Omental fat pad (tissue), 4 donors: ENCODE data around the gene HERC3. TPM values are rescaled to one million over a fixed set of nuclear protein-coding genes. Genes with fewer than 3 reads are reported as not detected.

Experiments used
- ATAC-seq: fragments of 150-250 bp; one replicate; pipeline ENCODE4 v1.9.1; 2016; ENCODE audit warnings: mild to moderate bottlenecking, moderate library complexity; ENCODE audit not compliant: low FRiP score
- DNase-seq: peaks from one replicate; pipeline ENCODE4 v3.0.0-alpha.2; 2019; ENCODE audit warnings: low spot score
- total RNA-seq, 4 donors: library from RNA; depleted of rRNA; stranded (reverse); fragments of >200 nt; gene quantifications; one replicate each; pipeline ENCODE4 v1.1.0, GENCODE V29; 2016
- TF ChIP-seq, protein P1 (sequence below), 3 donors: fragments of 450-650 bp; IDR thresholded peaks; one replicate each; pipeline ENCODE4 v1.5.1; 2016 to 2017; ENCODE audit warnings: antibody characterized with exemption in 3 of 3, mild to moderate bottlenecking in 3 of 3, moderate library complexity in 2 of 3

The HERC3 gene
- total RNA-seq, 4 donors from 2014 or later: 21.3 to 48.7 (median 33.6) TPM

DNA sequence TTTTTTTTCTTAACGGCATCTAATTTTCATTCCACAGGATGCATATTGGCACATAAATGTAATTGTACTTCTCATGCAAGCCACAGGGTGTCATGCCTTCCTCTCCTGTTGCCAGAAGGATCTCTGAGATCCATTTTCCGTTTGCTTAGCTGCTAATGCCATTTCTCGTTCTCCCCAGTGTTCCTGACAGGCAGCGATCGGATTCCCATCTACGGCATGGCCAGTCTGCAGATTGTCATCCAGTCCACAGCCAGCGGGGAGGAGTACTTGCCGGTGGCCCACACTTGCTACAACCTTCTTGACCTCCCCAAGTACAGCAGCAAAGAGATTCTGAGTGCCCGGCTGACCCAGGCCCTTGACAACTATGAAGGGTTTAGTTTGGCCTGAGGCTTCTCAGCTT is 114.3 kb downstream of the HERC3 start:
- TF ChIP-seq, protein P1, sequence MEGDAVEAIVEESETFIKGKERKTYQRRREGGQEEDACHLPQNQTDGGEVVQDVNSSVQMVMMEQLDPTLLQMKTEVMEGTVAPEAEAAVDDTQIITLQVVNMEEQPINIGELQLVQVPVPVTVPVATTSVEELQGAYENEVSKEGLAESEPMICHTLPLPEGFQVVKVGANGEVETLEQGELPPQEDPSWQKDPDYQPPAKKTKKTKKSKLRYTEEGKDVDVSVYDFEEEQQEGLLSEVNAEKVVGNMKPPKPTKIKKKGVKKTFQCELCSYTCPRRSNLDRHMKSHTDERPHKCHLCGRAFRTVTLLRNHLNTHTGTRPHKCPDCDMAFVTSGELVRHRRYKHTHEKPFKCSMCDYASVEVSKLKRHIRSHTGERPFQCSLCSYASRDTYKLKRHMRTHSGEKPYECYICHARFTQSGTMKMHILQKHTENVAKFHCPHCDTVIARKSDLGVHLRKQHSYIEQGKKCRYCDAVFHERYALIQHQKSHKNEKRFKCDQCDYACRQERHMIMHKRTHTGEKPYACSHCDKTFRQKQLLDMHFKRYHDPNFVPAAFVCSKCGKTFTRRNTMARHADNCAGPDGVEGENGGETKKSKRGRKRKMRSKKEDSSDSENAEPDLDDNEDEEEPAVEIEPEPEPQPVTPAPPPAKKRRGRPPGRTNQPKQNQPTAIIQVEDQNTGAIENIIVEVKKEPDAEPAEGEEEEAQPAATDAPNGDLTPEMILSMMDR (IDR thresholded peaks at IDR 0.05): no peak
- DNase-seq: no peak
- ATAC-seq: peak; percentile 54

DNA sequence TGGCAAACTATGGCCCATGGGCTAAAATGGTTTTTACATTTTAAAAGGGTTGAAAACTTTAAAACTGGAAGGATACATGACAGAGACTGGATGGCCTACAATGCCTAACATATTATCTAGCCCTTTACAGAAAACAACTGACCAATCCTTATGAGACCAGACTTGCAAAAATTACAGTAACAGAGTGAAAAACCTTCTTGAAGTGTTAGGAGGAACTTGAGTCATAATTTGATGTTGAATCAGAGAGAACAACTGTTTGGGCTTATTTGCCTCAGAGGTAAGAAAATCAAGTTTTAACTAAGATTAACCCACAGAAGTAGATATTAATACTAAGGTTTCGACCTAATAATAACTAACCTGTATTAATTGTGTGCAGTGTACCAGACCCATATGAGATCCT is 117.7 kb downstream of the HERC3 start:
- no peak for DNase-seq
- ATAC-seq: no peak
- TF ChIP-seq, protein P1 (IDR thresholded peaks at IDR 0.05): no peak

DNA sequence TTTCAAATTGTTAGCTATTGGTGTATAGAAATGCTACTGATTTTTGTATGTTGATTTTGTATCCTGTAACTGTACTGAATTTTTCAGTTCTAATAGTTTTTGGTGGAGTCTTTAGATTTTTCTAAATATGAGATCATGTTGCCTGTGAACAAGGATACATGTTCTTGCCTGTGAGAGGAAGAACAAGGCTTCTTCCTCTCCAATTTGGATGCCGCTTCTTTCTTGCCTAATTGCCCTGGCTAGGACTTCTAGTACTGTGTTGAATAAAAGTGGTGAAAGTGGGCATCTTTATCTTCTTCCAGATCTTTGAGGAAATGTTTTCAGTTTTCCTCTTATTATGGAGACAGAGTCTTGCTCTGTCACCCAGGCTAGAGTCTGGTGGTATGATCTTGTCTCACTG is 121.5 kb downstream of the HERC3 start:
- DNase-seq: no peak
- TF ChIP-seq, protein P1 (IDR thresholded peaks at IDR 0.05): no peak
- no peak for ATAC-seq

DNA sequence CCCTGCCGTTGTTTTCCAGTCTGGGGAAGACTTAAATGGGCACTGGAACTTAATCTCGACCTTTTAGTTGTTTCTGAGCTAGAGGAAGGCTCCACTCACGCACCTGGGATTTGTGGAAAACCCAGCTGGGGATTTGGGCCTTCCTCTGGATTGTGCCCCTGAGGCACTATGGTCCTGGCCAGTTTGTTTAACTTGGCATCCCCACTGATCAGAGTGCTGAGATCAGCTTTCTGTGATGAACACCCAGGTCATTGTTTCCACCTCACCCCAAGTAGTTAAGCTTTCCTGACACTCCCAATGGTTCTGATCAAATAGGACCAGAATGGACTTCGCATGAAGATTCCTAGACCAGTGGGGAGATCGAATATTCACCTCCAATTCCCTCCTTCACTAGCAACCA is 125.8 kb downstream of the HERC3 start:
- DNase-seq (no peak), ATAC-seq (no peak)
- TF ChIP-seq, protein P1 (IDR thresholded peaks at IDR 0.05): no peak

GRCh38 chr4:88719381-88719780 is 127.1 kb downstream of the HERC3 start:
- DNase-seq: no peak

DNA sequence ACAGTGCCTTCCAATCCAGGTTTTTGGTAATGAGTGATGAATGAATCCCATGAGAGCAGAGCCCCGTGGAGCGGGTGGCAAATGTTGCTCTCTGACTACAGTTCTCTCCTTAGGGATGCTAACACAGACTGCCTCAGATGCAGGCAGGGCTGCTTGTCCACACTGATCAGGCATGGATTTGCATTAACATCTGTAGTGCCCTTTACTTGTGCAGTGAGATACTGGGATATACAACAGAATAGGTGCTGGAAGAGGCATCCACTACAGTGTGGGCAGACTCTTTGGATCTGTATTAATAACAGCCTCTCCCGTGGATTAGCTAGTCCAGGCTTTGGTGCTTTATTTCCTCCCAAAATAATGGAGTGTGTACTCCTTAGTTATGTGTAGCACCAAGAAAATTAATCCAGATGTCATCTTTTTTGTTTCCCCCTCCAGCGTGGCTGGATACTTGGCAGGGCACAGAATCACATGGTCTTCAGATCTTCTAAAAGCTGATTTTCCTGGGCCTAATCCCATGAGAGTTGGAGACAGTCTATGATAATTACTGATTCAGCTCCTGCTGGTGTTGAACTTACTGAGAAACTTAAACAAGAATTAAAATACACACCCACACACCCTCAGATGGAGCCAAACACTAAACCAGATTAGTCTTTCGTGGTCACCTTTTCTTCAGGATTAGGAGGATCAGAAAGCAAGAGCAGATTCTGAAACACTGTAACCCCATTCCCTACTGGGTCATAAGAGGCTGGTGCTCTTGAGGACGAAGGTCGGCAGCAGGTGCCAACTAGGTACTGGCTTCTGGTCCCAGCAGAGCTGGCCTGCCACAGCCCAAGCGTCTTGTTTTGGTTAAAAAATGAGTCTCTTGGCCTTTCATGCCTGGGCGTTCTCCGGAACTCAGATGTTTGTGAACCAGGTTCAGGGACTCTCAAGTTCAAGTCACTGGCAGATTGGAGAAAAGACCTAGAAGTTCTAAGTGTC is 128.5 kb downstream of the HERC3 start:
- ATAC-seq: no peak
- TF ChIP-seq, protein P1 (IDR thresholded peaks at IDR 0.05): no peak
- no peak for DNase-seq

More at GRCh38 chr4:88719381-88719780, 127.1 kb downstream of the HERC3 start:
- TF ChIP-seq, protein P1 (IDR thresholded peaks at IDR 0.05): no peak
- ATAC-seq: no peak
